ENCODE measurements around the gene TNFRSF14. TPM values are rescaled to one million over a fixed set of nuclear protein-coding genes. Genes with fewer than 3 reads are reported as not detected.

TNFRSF14 gene
- total RNA-seq, 1 donor from 2014 or later: 6.5 TPM

DNA sequence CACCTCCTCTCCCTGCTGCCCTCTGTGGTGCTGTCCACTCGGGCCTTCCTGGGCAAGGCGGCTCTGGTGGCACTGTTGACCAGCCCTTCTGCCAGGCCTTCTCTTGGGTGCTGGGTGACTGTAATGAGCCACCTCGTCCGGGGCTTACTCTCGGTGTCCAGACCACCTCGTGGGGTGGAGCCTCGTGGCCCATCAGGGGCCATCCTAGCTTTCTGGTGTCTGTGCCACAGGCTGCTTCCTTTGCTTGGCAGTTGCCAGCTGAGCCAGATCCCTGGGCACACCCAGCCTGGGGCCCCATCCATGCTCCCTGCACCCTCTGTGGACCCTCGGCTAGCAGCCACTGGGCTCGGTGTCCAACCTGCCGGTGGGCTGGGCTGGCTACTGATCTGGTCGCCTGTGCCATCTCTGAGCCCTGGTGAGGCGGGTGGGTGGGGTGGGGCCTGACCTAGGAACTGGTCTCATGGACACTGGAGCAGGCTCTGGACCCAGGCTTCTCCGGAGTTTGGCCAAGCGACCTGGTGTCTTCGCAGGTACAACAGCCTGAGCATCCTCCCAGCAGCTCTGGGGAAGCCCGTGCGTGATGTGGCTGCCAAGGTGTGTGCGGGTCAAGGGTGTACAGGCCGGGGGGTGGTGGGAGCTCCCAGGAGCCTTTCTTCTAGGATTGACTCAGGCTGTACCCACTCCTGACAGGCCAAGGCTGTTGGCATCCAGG lies 31.8 kb downstream of the TNFRSF14 start:
- H3K27ac Mint-ChIP-seq (ENCODE audit: unreplicated experiment): no peak overlapping the region
- H3K36me3 Mint-ChIP-seq (ENCODE audit: unreplicated experiment): peaks cover 1% of the 10 kb centered on the region
- no peak for DNase-seq (ENCODE audit: extremely low spot score, unreplicated experiment)
- H3K9me3 Mint-ChIP-seq (ENCODE audit: unreplicated experiment): no peaks in the 10 kb centered on the region
- H3K4me3 Mint-ChIP-seq (ENCODE audit: unreplicated experiment): peak overlapping the region; percentile 71
- TF ChIP-seq, protein P1, sequence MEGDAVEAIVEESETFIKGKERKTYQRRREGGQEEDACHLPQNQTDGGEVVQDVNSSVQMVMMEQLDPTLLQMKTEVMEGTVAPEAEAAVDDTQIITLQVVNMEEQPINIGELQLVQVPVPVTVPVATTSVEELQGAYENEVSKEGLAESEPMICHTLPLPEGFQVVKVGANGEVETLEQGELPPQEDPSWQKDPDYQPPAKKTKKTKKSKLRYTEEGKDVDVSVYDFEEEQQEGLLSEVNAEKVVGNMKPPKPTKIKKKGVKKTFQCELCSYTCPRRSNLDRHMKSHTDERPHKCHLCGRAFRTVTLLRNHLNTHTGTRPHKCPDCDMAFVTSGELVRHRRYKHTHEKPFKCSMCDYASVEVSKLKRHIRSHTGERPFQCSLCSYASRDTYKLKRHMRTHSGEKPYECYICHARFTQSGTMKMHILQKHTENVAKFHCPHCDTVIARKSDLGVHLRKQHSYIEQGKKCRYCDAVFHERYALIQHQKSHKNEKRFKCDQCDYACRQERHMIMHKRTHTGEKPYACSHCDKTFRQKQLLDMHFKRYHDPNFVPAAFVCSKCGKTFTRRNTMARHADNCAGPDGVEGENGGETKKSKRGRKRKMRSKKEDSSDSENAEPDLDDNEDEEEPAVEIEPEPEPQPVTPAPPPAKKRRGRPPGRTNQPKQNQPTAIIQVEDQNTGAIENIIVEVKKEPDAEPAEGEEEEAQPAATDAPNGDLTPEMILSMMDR (IDR thresholded peaks at IDR 0.05): no peak
- H3K27me3 Mint-ChIP-seq (ENCODE audit: unreplicated experiment): no peaks in the 10 kb centered on the region
- H3K4me1 Mint-ChIP-seq (ENCODE audit: unreplicated experiment): peaks cover 15% of the 10 kb centered on the region

DNA sequence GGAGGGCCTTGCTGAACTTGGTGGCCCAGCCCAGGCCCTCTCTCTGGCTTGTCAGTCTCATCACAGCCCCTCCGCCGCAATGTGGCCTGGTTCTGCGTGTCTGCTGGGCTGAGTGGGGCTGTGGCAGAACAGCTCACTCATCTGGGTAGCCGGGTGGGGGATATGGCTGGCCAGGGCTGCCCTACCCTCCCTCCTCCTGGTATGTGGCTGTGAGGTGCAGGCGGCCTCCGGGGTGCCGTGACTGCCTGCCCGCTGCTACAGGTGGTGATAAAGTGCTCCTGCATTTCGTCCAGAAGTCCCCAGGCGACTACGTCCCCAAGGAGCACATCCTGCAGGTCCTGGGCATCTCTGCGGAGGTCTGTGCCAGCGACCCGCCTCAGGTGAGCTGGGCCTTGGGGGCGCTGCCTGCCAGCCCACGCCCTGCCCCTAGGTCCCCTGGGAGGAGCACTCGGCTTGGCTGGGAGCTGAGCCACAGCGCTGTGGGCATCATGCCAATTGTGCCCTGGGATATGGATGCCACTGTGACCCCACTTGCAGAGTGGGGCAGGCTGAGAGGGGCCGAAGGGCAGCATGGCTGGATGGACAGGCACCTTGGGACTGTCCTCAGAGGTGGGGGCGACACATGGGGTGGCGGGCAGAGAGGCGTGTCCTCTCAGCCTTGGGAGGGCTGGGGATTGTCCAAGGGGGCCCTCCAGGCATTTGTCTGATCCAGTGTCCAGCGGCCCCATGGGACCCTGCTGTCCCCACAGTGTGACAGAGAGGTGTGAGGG lies 32.7 kb downstream of the TNFRSF14 start:
- no peak for DNase-seq (ENCODE audit: extremely low spot score, unreplicated experiment)
- peaks cover 1% of the 10 kb centered on the region for H3K36me3 Mint-ChIP-seq (ENCODE audit: unreplicated experiment)
- no peaks in the 10 kb centered on the region for H3K27me3 Mint-ChIP-seq (ENCODE audit: unreplicated experiment)
- no peaks in the 10 kb centered on the region for H3K9me3 Mint-ChIP-seq (ENCODE audit: unreplicated experiment)
- peaks cover 15% of the 10 kb centered on the region for H3K4me1 Mint-ChIP-seq (ENCODE audit: unreplicated experiment)
- TF ChIP-seq, protein P1 (IDR thresholded peaks at IDR 0.05): no peak
- H3K4me3 Mint-ChIP-seq (ENCODE audit: unreplicated experiment): peak overlapping the region; percentile 35
- H3K27ac Mint-ChIP-seq (ENCODE audit: unreplicated experiment): no peak overlapping the region

DNA sequence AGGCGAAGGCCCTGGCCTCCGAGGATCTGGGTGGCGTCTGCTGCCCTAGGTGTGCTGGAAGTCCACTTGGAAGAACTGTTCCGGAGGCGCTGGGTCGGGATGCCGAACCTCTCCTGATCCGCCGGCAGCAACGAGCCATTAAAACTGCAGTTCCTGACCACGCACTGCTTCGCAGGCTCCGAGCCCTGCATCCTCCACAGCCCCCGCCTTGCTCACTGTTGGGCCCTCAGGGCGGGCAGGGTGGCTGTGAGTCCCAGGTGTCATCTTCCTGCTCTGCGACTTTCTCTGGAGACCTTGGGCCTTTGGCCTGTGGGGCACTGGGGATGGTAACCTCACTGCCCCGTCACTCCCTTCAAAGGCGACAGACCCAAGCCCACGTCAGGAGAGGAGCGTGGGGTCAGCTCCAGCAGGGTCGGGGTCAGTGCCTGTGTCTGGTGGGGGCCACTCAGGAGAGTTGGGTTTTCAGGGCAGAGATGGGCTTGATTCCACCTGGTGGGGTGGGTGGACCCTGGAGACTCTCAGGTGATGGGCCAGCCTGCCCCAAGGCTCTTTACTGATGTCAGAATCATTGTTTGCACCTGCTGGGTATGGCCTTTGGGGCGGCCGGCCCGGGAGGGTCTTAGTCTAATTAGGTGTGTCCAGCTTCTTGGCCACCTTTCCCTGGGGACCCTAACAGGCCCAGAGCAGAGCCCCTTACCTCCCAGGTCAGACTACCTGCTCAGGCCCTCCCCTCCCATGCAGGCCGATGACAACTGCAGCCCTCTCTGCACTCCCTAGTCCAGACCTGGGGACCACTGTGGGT lies 33.5 kb downstream of the TNFRSF14 start:
- Mint-ChIP-seq H3K4me1 (ENCODE audit: unreplicated experiment) (peaks cover 13% of the 10 kb centered on the region), H3K27ac (ENCODE audit: unreplicated experiment) (no peak overlapping the region), H3K36me3 (ENCODE audit: unreplicated experiment) (peaks cover 1% of the 10 kb centered on the region), H3K9me3 (ENCODE audit: unreplicated experiment) (no peaks in the 10 kb centered on the region), H3K4me3 (ENCODE audit: unreplicated experiment) (no peak overlapping the region), H3K27me3 (ENCODE audit: unreplicated experiment) (no peaks in the 10 kb centered on the region)
- TF ChIP-seq, protein P1 (IDR thresholded peaks at IDR 0.05): no peak
- no peak for DNase-seq (ENCODE audit: extremely low spot score, unreplicated experiment)

DNA sequence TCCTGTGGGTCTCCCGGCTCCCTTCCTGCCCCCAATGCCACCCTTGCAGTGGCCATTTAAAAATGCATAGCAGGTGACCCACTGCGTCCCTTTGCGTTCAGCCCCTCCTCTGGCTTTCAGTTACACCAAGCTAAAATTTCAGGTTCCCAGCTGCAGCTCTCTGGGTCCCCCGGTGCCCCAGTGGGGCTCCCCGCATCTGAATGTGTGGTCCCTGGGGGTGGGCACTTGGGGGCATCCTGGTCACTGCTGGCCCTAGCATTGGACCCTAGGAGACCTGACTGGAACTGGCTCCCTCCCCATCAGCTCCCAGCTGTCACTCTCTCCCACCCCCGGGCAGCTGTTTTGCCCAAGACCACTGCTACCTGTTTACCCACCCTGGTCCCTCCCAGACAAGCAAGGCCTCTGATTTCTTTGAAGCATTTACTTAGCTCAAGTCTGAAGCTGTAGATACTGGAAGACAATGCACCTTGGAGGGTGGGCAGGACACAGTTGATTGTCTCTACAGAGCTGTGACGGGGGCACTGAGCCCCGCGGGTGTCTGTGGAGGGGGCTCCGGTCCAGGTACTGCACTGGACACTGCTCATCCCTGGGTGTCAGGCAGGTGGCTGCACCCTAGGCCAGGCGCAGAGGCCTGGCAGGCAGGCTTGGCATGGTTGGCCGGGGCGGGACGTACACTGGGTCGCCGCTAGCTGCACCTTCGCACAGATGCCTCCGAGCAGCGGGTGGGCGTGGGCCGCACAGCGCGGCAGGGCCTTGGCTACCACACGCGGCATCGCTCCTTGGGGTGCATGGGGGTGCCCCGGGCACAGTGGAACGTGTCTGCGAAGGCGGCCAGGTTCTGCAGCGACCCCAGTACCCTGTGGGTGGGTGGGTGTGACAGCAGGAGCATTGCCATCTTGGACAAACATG lies 34.3 kb downstream of the TNFRSF14 start:
- H3K9me3 Mint-ChIP-seq (ENCODE audit: unreplicated experiment): no peaks in the 10 kb centered on the region
- H3K4me3 Mint-ChIP-seq (ENCODE audit: unreplicated experiment): no peak overlapping the region
- TF ChIP-seq, protein P1 (IDR thresholded peaks at IDR 0.05): no peak
- H3K4me1 Mint-ChIP-seq (ENCODE audit: unreplicated experiment): peaks cover 11% of the 10 kb centered on the region
- H3K27me3 Mint-ChIP-seq (ENCODE audit: unreplicated experiment): no peaks in the 10 kb centered on the region
- H3K27ac Mint-ChIP-seq (ENCODE audit: unreplicated experiment): no peak overlapping the region
- DNase-seq (ENCODE audit: extremely low spot score, unreplicated experiment): no peak
- H3K36me3 Mint-ChIP-seq (ENCODE audit: unreplicated experiment): peaks cover 1% of the 10 kb centered on the region
